AG04450 (cell line): ENCODE measurements around the gene CASKIN2. TPM values are rescaled to one million over a fixed set of nuclear protein-coding genes. Genes with fewer than 3 reads are reported as not detected.

Source experiments
- CTCF ChIA-PET: fragments of 300-600, 350-600 bp; formaldehyde crosslinking; extraction: SDS; loops from one replicate; lab custom pipeline; 2022; ENCODE audit warnings: antibody characterized with exemption, inconsistent platforms; lab: Charles Lee
- POLR2A ChIA-PET: fragments of 350-600 bp; formaldehyde crosslinking; extraction: SDS; loops from one replicate; lab custom pipeline; 2021; ENCODE audit warnings: antibody characterized with exemption, inconsistent platforms; lab: Yijun Ruan, JAX
- DNase-seq: peaks from one replicate; pipeline ENCODE4 v3.0.0-alpha.2; 2011; ENCODE audit warnings: low read depth, low spot score
- H3K27ac ChIP-seq: one replicate; pipeline ENCODE4 v1.5.1; 2012; ENCODE audit warnings: low read depth, low read length, control low read depth
- H3K27me3 ChIP-seq: one replicate; pipeline ENCODE4 v1.6.0; 2012; ENCODE audit warnings: low read length; ENCODE audit not compliant: control insufficient read depth, insufficient read depth
- H3K4me3 ChIP-seq: 2 replicates; pipeline ENCODE4 v1.5.1; 2011; ENCODE audit warnings: mild to moderate bottlenecking, low read depth, low read length, control low read depth
- H3K9me3 ChIP-seq: 2 replicates; pipeline ENCODE4 v1.5.1; 2012; ENCODE audit warnings: low read length; ENCODE audit not compliant: control insufficient read depth, insufficient read depth
- polyA plus RNA-seq: library from polyadenylated mRNA; depleted of rRNA; stranded (reverse); fragments of >200 nt; gene quantifications from 2 replicates; pipeline ENCODE4 v1.2.3, GENCODE V29; 2011
- TF ChIP-seq, protein P1 (sequence below): IDR thresholded peaks from 2 replicates; pipeline ENCODE4 v1.5.1; 2011; ENCODE audit warnings: low read depth, low read length, control low read depth, inconsistent platforms

CASKIN2 gene
- polyA plus RNA-seq, 1 experiment = 1.9 TPM

GRCh38 chr17:75539967-75540729, 24.8 kb upstream of the CASKIN2 start:
- H3K27ac ChIP-seq = no peak overlapping the region
- ChIA-PET CTCF (no interaction called here), POLR2A (no interaction called here)
- H3K9me3 ChIP-seq = no peaks in the 10 kb centered on the region
- DNase-seq = no peak
- TF ChIP-seq, protein P1, sequence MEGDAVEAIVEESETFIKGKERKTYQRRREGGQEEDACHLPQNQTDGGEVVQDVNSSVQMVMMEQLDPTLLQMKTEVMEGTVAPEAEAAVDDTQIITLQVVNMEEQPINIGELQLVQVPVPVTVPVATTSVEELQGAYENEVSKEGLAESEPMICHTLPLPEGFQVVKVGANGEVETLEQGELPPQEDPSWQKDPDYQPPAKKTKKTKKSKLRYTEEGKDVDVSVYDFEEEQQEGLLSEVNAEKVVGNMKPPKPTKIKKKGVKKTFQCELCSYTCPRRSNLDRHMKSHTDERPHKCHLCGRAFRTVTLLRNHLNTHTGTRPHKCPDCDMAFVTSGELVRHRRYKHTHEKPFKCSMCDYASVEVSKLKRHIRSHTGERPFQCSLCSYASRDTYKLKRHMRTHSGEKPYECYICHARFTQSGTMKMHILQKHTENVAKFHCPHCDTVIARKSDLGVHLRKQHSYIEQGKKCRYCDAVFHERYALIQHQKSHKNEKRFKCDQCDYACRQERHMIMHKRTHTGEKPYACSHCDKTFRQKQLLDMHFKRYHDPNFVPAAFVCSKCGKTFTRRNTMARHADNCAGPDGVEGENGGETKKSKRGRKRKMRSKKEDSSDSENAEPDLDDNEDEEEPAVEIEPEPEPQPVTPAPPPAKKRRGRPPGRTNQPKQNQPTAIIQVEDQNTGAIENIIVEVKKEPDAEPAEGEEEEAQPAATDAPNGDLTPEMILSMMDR = no peak
- peaks cover 40% of the 10 kb centered on the region for H3K27me3 ChIP-seq
- no peak overlapping the region for H3K4me3 ChIP-seq

DNA sequence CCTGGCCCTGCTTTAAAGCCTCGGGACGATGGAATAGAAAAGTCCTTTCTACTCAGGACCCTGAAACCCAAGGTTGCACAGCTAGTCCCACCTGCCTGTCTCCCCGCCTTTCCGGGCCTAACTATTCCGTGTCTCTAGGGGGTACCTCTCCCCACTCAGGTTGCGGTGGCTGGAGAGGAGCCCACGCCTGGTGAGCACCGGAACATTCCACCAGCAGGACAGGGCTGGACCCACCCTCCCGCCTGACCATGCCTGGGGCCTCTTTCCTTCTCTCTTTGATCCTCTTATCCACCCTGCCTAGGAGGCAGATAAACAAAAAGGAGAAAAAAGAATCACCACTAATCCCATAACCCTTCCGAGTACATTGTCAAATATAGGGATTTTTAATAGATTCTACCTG, 21.0 kb upstream of the CASKIN2 start:
- TF ChIP-seq, protein P1 = no peak
- ChIA-PET CTCF (no interaction called here), POLR2A (no interaction called here)

GRCh38 chr17:75535871-75536270, 20.5 kb upstream of the CASKIN2 start:
- peaks cover 36% of the 10 kb centered on the region for H3K27me3 ChIP-seq
- TF ChIP-seq, protein P1 = no peak
- CTCF ChIA-PET = no interaction called here
- POLR2A ChIA-PET = no interaction called here
- H3K9me3 ChIP-seq = no peaks in the 10 kb centered on the region
- no peak overlapping the region for H3K27ac ChIP-seq
- no peak overlapping the region for H3K4me3 ChIP-seq
- DNase-seq = no peak

More for the DNA sequence above, 21.0 kb upstream of the CASKIN2 start:
- Histone ChIP-seq H3K4me3 (no peak overlapping the region), H3K9me3 (no peaks in the 10 kb centered on the region), H3K27ac (no peak overlapping the region), H3K27me3 (peaks cover 36% of the 10 kb centered on the region)
- DNase-seq = no peak

- Histone ChIP-seq H3K27ac (no peak overlapping the region), H3K4me3 (no peak overlapping the region), H3K9me3 (no peaks in the 10 kb centered on the region), H3K27me3 (peaks cover 36% of the 10 kb centered on the region)
- TF ChIP-seq, protein P1 = no peak
- ChIA-PET CTCF (no interaction called here), POLR2A (interaction anchor here (0.6 kb wide), 1 partner anchor 67 kb away, joined by 3 read pairs; no protein-coding TSS in a partner anchor)
- DNase-seq = no peak
These were observed 19.8 kb upstream of the CASKIN2 start for GRCh38 chr17:75535119-75535537.

DNA sequence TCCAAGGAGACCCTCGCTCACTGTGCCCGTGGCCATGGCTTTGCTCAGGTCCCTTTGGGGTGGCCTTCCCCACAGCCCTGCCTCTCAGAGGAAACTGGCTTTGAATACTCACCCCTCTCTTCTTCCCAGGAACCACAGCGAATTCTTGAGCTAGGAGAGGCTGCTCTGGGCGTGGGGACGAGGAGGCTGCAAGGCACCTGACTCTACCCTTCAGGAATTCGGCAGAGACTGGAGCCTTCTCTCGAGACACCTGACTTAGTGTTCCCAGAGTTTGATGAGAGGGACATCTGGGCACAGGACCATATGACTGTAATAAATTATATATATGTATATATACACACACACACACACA, 16.4 kb upstream of the CASKIN2 start:
- no peak for DNase-seq
- CTCF ChIA-PET = interaction anchor here (0.5 kb wide), 1 partner anchor 66 kb away, joined by 3 read pairs; no protein-coding TSS in a partner anchor
- H3K9me3 ChIP-seq = no peaks in the 10 kb centered on the region
- POLR2A ChIA-PET = interaction anchor here (0.7 kb wide), 1 partner anchor 206 kb away, joined by 5 read pairs; no protein-coding TSS in a partner anchor
- H3K27ac ChIP-seq = no peak overlapping the region
- TF ChIP-seq, protein P1 = no peak
- no peak overlapping the region for H3K4me3 ChIP-seq
- H3K27me3 ChIP-seq = peaks cover 27% of the 10 kb centered on the region
